Suprapubic skin (tissue), 4 donors: ENCODE data around the gene NKAIN4.

Experiments
- CTCF ChIP-seq, 2 donors: fragments of 200-600 bp in 1 of 2; fragments of 450-650 bp in 1 of 2; sonication (generic) in 1 of 2; IDR thresholded peaks; one replicate each; pipeline ENCODE4 v1.5.1; 2016 to 2019; ENCODE audit warnings: antibody characterized with exemption in 2 of 2, mild to moderate bottlenecking in 1 of 2, moderate library complexity in 1 of 2
- EP300 ChIP-seq: sonication (generic); formaldehyde crosslinking; IDR thresholded peaks from one replicate; pipeline ENCODE4 v1.6.1; 2017; ENCODE audit warnings: antibody characterized with exemption
- POLR2A ChIP-seq, 2 donors: fragments of 450-650 bp; IDR thresholded peaks; one replicate each; pipeline ENCODE4 v1.6.1; 2017; ENCODE audit warnings: antibody characterized with exemption in 2 of 2, mild to moderate bottlenecking in 2 of 2, moderate library complexity in 2 of 2
- POLR2AphosphoS5 ChIP-seq, 3 donors: sonication (generic); formaldehyde crosslinking; IDR thresholded peaks; one replicate each; pipeline ENCODE4 v1.6.1; 2017; ENCODE audit warnings: antibody characterized with exemption in 3 of 3

GRCh38 chr20:63190828-63191227, 63.4 kb downstream of the NKAIN4 start:
- TF ChIP-seq CTCF (IDR thresholded peaks at IDR 0.05) (no peak), POLR2A (IDR thresholded peaks at IDR 0.05) (no peak), EP300 (no peak), POLR2AphosphoS5 (IDR thresholded peaks at IDR 0.05) (no peak)
